Keratinocyte (primary cell): ENCODE measurements around the gene AQP11.
"Not testable (repeated sequence)": the region's sequence is repeated elsewhere in the genome, so short reads cannot be mapped to it uniquely, and the experiment has no call there.

ENCODE experiments used
- CTCF ChIP-seq, 3 experiments: IDR thresholded peaks in 1 of 3; conservative IDR thresholded peaks in 1 of 3; optimal IDR thresholded peaks in 1 of 3; 2 replicates in 2 of 3; 3 replicates in 1 of 3; pipeline versions ENCODE3 to v1.5.1; 2011; ENCODE audit warnings: low read length in 3 of 3, mild to moderate bottlenecking in 3 of 3, moderate library complexity in 2 of 3, control low read depth in 1 of 3, inconsistent platforms in 1 of 3; ENCODE audit not compliant: insufficient read depth in 2 of 3; ENCODE audit errors: extremely low read depth in 1 of 3
- EZH2 ChIP-seq: IDR thresholded peaks from one replicate; pipeline ENCODE4 v1.6.1; 2012; ENCODE audit warnings: inconsistent platforms, mild to moderate bottlenecking, low read length, moderate library complexity

- not testable (repeated sequence) for TF ChIP-seq CTCF (optimal IDR thresholded peaks at IDR 0.05 in 1 of 3, IDR thresholded peaks at IDR 0.05 in 1 of 3, conservative IDR thresholded peaks at IDR 0.05 in 1 of 3; ENCODE audit: extremely low read depth in 1 of 3, insufficient read depth in 2 of 3, low read length in 3 of 3); EZH2
Observed at GRCh38 chr11:77633926-77634325, 44.2 kb downstream of the AQP11 start.
